NCI-H2196 (cell line): ENCODE results near the gene CCNF.
"Not testable (repeated sequence)": the region's sequence is repeated elsewhere in the genome, so short reads cannot be mapped to it uniquely, and the experiment has no call there.

ENCODE experiments used
- DNase-seq: peaks from one replicate; lab custom pipeline; 2025; ENCODE audit not compliant: unreplicated experiment; lab: John Stamatoyannopoulos, UW

Gene CCNF

GRCh38 chr16:2428051-2428783 is 1.0 kb upstream of the CCNF start:
- DNase-seq: peak; percentile 35

DNA sequence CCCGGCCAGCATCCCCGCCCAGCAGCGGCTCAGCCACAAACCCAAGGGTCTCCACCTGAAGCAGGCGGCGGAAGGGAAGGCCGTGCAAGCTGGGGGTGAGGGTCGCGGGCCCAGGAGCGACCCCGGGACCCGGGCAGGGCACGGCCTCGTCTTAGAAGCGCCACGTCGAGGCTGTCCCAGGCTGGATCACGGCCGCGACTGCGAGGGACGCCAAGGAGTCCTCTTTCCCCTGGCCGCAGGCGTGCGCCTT is 538 bp upstream of the CCNF start:
- no peak for DNase-seq

DNA sequence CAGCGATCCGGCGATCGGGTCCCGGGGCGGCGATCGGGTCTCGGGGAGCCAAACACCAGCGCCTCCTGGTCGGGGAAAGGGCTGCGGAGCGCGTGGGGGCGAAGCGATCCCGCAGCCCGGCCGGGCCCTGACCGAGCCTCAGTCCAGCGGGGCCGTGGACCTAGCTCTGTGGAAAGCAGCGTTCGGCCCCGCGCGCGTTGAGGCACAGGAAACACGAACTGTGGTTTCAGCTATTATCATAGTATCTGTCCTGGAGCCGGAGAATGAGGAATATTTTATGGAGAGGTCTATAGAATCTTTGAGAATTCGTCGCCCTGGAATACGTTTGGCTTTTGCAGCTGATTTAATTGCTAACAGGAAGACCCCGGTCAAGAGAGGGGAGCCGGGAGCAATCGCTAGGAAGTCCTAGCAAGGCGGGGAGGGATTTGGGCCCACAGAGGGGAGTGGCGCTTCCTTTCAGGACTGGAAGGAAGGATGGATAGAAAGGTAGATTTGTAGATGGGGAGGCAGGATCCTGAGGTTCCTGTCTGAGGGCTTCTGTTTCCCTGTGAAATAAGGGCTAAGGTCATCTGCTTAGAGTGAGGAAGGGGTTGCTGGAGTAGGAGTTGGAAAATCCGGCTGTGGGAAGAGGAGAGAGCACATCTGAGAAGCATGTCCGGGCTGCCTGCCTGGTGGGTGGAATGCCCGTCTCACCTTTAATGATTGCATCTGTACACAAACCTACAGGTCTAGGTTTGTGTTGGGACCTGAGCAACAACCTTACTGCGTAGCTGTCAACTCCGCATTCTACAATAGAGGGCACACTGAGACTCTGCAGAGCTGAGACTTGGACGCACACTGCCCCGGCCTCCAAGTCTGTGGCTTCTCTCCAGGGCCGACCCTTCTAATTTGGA is 770 bp downstream of the CCNF start:
- no peak for DNase-seq

- no peak for DNase-seq
Observed at GRCh38 chr16:2432286-2432685, 3.0 kb downstream of the CCNF start.

GRCh38 chr16:2432801-2433505 is 3.7 kb downstream of the CCNF start:
- DNase-seq: no peak

GRCh38 chr16:2435236-2435635 is 6.0 kb downstream of the CCNF start:
- not testable (repeated sequence) for DNase-seq

DNA sequence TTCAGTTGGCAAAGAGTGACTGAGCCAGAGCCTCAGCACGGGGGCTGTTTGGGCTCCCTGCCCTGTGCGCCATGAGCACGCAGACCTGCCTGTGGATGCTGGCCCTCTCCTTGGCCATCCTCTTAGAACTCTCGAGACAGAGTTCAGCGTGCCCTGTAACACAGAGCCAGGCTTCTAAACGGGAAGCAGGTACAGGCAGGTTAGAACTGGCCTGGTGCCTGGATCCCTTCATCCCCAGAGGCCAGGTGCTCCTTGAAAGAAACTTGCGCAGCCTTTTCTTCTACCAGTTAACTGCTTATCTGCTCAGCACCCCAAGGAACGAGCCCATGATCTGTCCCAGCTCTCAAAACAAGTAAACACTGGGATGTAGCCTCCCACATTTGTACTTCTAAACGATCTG is 6.9 kb downstream of the CCNF start:
- no peak for DNase-seq

GRCh38 chr16:2437032-2437790 is 8.0 kb downstream of the CCNF start:
- no peak for DNase-seq

DNA sequence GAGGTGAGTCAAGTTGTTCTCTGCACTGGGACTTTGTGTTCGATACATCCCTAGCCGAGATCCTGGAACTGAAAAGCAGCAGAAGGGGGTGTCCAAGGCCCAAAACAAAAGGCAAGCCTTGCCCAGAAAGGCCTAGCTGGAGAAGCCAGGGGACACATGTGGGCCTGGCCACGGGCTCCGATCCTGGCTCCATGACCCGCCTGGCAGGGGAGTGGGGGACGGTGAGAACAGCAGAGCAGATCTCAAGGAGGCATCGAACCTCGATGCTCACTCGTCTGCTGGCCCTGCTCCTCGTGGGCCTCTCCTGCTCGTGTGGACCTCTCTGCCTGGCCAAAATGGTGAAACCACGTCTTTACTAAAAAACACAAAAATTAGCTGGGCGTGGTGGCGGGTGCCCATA is 8.9 kb downstream of the CCNF start:
- no peak for DNase-seq

DNA sequence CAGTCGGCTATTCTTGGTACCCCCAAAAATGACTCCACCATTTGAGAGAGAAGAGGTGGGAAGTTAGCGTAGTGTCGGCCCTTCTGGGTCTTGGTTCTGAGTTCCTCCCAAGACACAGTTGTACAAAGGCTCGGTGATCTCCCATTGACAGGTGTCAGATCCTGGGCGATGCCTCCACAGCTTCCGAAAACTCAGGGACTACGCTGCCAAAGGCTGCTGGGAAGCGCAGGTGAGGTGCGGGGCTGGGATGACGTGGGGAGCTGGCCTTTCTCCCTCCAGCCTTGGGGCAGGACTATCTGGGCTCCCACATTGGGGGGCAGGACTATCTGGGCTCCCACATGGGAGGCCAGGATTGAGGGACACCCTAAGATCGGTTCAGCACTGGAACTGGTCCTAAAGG is 10.4 kb downstream of the CCNF start:
- no peak for DNase-seq

DNA sequence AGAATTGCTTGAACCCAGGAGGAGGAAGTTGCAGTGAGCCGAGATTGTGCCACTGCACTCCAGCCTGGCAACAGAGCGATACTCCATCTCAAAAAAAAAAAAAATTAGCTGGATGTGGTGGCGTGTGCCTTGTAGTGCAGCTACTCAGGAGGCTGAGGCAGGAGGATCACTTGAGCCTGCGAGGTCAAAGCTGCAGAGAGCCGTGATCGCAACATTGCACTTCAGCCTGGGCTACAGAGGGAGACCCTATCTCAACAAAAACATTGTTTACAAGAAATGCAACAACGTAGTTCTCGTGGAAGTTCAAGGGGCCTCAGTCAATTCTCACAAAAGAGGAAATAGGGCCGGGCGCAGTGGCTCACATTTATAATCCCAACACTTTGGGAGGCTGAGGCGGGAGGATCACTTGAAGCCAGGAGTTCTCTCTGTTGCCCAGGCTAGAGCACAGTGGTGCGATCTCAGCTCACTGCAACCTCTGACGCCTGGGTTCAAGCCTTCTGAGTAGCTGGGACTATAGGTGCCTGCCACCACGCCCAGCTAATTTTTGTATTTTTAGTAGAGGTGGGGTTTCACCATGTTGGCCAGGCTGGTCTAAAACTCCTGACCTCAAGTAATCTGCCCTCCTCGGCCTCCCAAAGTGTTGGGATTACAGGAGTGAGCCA is 12.0 kb downstream of the CCNF start:
- not testable (repeated sequence) for DNase-seq

DNA sequence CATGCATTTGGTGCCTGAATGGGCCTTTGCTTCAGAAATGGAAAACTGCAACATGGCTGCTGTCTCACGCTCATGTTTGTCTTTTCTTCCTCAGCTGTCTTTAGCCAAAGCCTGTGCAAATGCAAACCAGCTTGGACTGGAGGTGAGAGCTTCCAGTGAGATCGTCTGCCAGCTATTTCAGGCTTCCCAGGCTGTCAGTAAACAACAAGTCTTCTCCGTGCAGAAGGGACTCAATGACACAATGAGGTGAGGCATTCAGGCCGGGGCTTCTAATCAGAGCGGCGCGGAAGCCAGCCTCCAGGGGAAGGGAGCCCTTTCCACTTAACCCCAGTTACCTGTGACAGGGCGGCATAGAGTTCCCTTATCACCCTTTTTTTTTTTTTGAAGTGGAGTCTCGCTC is 14.3 kb downstream of the CCNF start:
- peak; percentile 27 for DNase-seq

DNA sequence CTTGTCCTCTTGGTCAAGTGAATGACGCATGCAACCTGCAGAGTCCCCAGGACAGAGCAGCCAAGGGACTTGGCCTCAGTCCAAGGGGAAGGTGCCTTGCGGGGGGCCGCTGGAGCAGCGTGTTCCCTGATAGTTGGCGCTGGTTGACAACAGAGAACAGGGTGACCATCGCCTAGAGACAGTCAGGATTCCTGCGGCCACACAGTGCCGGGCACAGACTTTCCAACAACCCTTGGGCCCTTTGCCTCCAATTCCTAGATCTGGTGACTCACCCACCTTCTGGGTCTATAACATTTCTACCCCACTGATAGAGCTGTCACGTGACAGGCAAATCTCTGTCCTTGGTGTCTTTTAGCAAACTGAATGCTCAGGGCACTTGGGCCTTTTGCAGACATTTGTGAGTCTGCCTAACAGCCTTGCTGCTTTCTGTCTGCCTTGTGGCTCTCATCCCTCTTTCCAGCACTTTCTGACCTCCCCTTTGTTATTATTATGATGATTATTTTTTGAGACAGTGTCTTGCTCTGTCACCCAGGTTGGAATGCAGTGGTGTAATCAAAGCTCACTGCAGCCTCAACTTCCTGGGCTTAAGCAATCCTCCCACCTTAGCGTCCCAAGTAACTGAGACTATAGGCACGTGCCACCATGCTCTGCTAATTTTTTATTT is 18.8 kb downstream of the CCNF start:
- DNase-seq: no peak

DNA sequence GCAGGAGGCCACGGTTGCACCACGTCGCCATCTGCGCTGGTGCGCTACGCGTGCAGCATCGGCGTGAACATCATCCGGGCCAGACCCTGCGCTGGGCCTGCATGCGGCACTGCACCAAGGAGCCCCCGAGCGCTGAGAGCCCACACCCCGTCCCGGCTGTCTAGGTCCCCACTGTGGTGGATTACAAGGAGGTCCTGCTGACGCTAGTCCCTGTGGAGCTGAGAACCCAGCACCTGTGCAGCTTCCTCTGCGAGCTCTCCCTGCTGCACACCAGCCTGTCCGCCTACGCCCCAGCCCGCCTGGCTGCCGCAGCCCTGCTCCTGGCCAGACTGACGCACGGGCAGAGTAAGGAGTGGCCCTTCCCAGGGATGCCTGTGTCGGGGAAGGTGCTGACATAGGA is 19.9 kb downstream of the CCNF start:
- DNase-seq: no peak

GRCh38 chr16:2450535-2450934 is 21.3 kb downstream of the CCNF start:
- no peak for DNase-seq

DNA sequence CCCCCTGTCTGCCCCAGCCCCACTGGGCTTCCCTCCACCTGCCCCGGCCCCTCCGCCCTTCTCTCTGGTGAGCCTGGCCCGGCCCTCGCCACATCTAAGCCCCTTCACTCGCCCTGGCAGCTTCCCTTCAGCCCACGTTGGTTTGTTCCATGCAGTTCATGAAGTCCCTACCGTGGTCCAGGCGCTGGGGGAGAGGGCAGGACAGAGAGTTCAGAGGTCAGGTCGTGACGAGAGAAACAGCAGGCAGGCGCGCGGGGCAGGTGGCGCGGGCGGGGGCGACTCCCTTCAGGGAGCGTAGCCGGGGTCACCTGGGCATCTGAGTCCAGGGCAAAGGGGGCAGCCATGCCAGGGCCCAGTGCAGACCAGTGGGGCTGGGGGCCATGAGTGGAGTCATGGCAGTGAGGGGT is 21.7 kb downstream of the CCNF start:
- DNase-seq: no peak

- DNase-seq: no peak
Observed at GRCh38 chr16:2451851-2452320, 22.6 kb downstream of the CCNF start.

GRCh38 chr16:2452650-2453049 is 23.4 kb downstream of the CCNF start:
- no peak for DNase-seq

DNA sequence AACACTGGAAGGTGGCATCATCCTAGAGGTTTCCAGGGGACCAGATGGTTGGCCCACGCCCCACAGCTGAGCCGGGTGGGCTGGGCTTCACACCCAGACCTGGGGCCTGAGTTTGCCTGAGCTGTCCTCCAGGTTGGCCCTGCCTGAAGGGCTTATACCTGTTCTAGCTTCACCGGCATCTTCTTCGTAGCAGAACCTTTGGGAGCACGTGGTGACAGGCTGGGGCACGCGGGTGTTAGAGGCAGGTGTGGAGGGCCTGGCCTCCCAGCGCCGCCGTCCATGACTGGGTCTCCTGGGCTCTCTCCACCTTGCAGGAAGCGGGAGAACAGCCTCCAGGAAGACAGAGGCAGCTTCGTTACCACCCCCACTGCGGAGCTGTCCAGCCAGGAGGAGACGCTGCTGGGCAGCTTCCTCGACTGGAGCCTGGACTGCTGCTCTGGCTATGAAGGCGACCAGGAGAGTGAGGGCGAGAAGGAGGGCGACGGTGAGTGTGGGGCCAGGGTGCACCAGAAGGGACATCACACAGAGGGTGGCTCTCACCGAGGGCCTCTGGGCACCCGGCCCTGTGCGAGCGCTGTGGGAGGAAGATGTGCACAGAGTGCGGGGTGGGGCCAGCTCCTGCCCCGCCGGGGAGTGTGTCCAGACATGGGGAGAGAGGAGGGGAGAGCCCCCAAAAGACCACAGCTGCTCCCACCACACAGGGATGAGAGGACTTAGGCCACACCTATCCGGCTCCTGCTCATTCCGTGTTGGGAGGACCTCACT is 26.0 kb downstream of the CCNF start:
- DNase-seq: no peak
